Right lobe of liver (tissue), 4 donors: ENCODE data around the gene TLE1.

ENCODE experiments used
- POLR2A ChIP-seq: fragments of 450-650 bp; IDR thresholded peaks from one replicate; pipeline ENCODE4 v1.6.1; 2017; ENCODE audit warnings: antibody characterized with exemption, mild to moderate bottlenecking
- TF ChIP-seq, protein P1 (sequence below), 4 donors: fragments of 200-600 bp in 3 of 4; fragments of 450-650 bp in 1 of 4; IDR thresholded peaks; one replicate each; pipeline versions ENCODE4 v1.5.1 to v1.8.0; 2016 to 2022; ENCODE audit warnings: antibody characterized with exemption in 4 of 4, mild to moderate bottlenecking in 2 of 4
- donor health status: DM: no; HTN: no; CAD: no.
- donor health status: DM: no; HTN: no; CAD: no.
- donor health status: DM: no; HTN: yes; CAD: no.

DNA sequence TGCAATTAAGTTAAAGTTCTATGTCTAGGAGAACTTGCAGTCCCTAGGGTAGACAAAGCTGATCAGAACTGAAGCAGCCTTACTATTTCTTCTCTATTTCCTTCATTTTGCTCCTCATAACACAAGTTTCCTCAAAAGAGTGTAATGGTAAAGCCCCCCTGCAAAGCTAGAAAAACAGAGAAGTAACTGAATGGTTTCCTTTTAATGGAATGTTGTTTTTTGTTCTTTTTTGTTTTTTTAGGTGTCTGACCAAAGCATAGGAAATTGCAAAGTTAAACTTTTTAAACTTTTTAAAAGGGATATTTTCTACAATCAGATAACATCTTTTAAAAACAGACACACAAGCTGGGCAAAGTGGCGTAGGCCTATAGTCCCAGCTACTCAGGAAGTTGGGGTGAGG is 145.7 kb downstream of the TLE1 start:
- TF ChIP-seq, protein P1, sequence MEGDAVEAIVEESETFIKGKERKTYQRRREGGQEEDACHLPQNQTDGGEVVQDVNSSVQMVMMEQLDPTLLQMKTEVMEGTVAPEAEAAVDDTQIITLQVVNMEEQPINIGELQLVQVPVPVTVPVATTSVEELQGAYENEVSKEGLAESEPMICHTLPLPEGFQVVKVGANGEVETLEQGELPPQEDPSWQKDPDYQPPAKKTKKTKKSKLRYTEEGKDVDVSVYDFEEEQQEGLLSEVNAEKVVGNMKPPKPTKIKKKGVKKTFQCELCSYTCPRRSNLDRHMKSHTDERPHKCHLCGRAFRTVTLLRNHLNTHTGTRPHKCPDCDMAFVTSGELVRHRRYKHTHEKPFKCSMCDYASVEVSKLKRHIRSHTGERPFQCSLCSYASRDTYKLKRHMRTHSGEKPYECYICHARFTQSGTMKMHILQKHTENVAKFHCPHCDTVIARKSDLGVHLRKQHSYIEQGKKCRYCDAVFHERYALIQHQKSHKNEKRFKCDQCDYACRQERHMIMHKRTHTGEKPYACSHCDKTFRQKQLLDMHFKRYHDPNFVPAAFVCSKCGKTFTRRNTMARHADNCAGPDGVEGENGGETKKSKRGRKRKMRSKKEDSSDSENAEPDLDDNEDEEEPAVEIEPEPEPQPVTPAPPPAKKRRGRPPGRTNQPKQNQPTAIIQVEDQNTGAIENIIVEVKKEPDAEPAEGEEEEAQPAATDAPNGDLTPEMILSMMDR (IDR thresholded peaks at IDR 0.05) = no peak
- no peak for TF ChIP-seq POLR2A
